ENCODE results near the gene PPP1R15A. TPM values are rescaled to one million over a fixed set of nuclear protein-coding genes. Genes with fewer than 3 reads are reported as not detected.

PPP1R15A gene
- total and polyA plus RNA-seq, 4 donors, result 5.6 to 52.5 (median 11.3) TPM

DNA sequence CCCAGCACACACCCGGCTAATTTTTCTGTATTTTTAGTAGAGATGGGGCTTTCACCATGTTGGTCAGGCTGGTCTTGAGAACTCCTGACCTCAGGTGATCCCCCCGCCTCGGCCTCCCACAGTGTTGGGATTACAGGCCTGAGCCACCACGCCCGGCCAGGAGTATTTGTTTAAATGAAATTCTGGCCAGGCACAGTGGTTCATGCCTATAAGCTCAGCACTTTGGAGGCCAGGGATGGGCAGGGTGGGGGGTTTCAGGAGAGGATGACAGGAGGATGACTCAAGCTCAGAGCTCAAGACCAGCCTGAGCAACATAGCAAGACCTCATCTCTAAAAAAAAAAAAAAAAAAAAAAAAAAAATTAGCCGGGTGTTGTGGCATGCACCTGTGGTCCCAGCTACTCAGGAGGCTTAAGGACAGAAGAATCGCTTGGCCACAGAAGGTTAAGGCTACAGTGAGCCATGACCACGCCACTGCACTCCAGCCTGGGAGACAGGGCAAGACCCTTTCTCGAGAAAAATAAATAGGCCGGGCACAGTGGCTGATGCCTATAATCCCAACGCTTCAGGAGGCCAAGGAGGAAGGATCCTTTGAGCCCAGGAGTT is 53.1 kb downstream of the PPP1R15A start:
- H3K27ac ChIP-seq (ENCODE audit: low read depth in 1 of 2, low read length in 2 of 2), result no peak overlapping the region
- 80% methylated on average over 11 of the region's 11 CpGs for WGBS
- no peak overlapping the region for H3K4me3 ChIP-seq (ENCODE audit: low read depth in 1 of 3, low read length in 3 of 3)

More for the DNA sequence above, 53.1 kb downstream of the PPP1R15A start:
- Histone ChIP-seq H3K4me1 (ENCODE audit: control insufficient read depth in 4 of 4, insufficient read depth in 4 of 4, low read length in 3 of 4) (no peaks in the 10 kb centered on the region), H3K9me3 (ENCODE audit: control insufficient read depth in 4 of 4, low read length in 3 of 4) (no peaks in the 10 kb centered on the region), H3K36me3 (ENCODE audit: control insufficient read depth in 4 of 4, insufficient read depth in 3 of 4, low read depth in 1 of 4, low read length in 3 of 4) (peaks cover 3 to 22% (median 16%) of the 10 kb centered on the region in 4 donors), H3K9ac (ENCODE audit: low read depth in 1 of 2, low read length in 2 of 2) (no peak overlapping the region), H3K27me3 (ENCODE audit: control insufficient read depth in 4 of 4, insufficient read depth in 4 of 4, low read length in 3 of 4) (no peaks in the 10 kb centered on the region)
- TF ChIP-seq HNF4G (IDR thresholded peaks at IDR 0.05) (no peak), RAD21 (IDR thresholded peaks at IDR 0.05) (no peak), SP1 (IDR thresholded peaks at IDR 0.05) (no peak), FOXA2 (IDR thresholded peaks at IDR 0.05) (no peak), HNF4A (conservative IDR thresholded peaks at IDR 0.05) (no peak), NR2F2 (IDR thresholded peaks at IDR 0.05) (no peak), RXRA (IDR thresholded peaks at IDR 0.05) (no peak), TAF1 (conservative IDR thresholded peaks at IDR 0.05) (no peak), JUND (IDR thresholded peaks at IDR 0.05) (no peak)
- TF ChIP-seq, protein P1, sequence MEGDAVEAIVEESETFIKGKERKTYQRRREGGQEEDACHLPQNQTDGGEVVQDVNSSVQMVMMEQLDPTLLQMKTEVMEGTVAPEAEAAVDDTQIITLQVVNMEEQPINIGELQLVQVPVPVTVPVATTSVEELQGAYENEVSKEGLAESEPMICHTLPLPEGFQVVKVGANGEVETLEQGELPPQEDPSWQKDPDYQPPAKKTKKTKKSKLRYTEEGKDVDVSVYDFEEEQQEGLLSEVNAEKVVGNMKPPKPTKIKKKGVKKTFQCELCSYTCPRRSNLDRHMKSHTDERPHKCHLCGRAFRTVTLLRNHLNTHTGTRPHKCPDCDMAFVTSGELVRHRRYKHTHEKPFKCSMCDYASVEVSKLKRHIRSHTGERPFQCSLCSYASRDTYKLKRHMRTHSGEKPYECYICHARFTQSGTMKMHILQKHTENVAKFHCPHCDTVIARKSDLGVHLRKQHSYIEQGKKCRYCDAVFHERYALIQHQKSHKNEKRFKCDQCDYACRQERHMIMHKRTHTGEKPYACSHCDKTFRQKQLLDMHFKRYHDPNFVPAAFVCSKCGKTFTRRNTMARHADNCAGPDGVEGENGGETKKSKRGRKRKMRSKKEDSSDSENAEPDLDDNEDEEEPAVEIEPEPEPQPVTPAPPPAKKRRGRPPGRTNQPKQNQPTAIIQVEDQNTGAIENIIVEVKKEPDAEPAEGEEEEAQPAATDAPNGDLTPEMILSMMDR (IDR thresholded peaks at IDR 0.05; ENCODE audit: low read depth, low read length, missing input control), result no peak
- TF ChIP-seq, protein P2, sequence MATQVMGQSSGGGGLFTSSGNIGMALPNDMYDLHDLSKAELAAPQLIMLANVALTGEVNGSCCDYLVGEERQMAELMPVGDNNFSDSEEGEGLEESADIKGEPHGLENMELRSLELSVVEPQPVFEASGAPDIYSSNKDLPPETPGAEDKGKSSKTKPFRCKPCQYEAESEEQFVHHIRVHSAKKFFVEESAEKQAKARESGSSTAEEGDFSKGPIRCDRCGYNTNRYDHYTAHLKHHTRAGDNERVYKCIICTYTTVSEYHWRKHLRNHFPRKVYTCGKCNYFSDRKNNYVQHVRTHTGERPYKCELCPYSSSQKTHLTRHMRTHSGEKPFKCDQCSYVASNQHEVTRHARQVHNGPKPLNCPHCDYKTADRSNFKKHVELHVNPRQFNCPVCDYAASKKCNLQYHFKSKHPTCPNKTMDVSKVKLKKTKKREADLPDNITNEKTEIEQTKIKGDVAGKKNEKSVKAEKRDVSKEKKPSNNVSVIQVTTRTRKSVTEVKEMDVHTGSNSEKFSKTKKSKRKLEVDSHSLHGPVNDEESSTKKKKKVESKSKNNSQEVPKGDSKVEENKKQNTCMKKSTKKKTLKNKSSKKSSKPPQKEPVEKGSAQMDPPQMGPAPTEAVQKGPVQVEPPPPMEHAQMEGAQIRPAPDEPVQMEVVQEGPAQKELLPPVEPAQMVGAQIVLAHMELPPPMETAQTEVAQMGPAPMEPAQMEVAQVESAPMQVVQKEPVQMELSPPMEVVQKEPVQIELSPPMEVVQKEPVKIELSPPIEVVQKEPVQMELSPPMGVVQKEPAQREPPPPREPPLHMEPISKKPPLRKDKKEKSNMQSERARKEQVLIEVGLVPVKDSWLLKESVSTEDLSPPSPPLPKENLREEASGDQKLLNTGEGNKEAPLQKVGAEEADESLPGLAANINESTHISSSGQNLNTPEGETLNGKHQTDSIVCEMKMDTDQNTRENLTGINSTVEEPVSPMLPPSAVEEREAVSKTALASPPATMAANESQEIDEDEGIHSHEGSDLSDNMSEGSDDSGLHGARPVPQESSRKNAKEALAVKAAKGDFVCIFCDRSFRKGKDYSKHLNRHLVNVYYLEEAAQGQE (IDR thresholded peaks at IDR 0.05), result no peak
- TF ChIP-seq, protein P3, sequence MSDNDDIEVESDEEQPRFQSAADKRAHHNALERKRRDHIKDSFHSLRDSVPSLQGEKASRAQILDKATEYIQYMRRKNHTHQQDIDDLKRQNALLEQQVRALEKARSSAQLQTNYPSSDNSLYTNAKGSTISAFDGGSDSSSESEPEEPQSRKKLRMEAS (IDR thresholded peaks at IDR 0.05), result no peak
- TF ChIP-seq, protein P4, sequence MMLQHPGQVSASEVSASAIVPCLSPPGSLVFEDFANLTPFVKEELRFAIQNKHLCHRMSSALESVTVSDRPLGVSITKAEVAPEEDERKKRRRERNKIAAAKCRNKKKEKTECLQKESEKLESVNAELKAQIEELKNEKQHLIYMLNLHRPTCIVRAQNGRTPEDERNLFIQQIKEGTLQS (IDR thresholded peaks at IDR 0.05), result no peak
- no peak for DNase-seq (ENCODE audit: low spot score)

Other genes starting within 250 kb of the PPP1R15A start
Only the 30 nearest of the 32 such genes appear.
- 1 to 10 TPM; 2.3 to 4.5 TPM for gene DBP, start 235.0 kb upstream of the PPP1R15A start, total RNA-seq
- 1 to 10 TPM; 1.2 to 1.3 TPM for gene DBP, start 235.0 kb upstream of the PPP1R15A start, polyA plus RNA-seq
- gene CA11, start 226.2 kb upstream of the PPP1R15A start, total RNA-seq, result under 1 TPM; 0.09 to 0.33 TPM
- gene CA11, start 226.2 kb upstream of the PPP1R15A start, polyA plus RNA-seq, result 1 to 10 TPM in 1 of 2 donors, under 1 TPM in 1; 0.35 to 1.1 TPM
- under 1 TPM in 1 of 2 donors, not detected in 1; 0.08 TPM for gene NTN5, start 199.4 kb upstream of the PPP1R15A start, total RNA-seq
- under 1 TPM in 1 of 2 donors, not detected in 1; 0.09 TPM for gene NTN5, start 199.4 kb upstream of the PPP1R15A start, polyA plus RNA-seq
- under 1 TPM in 1 of 2 donors, not detected in 1; 0.05 TPM for gene FUT2, start 176.4 kb upstream of the PPP1R15A start, total RNA-seq
- gene FUT2, start 176.4 kb upstream of the PPP1R15A start, polyA plus RNA-seq, result under 1 TPM; 0.02 to 0.38 TPM
- under 1 TPM; 0.08 to 0.09 TPM for gene MAMSTR, start 152.7 kb upstream of the PPP1R15A start, total RNA-seq
- gene MAMSTR, start 152.7 kb upstream of the PPP1R15A start, polyA plus RNA-seq, result under 1 TPM; 0.07 to 0.31 TPM
- 1 to 10 TPM; 4.8 to 5.4 TPM for gene RASIP1, start 131.8 kb upstream of the PPP1R15A start, total RNA-seq
- gene RASIP1, start 131.8 kb upstream of the PPP1R15A start, polyA plus RNA-seq, result 1 to 10 TPM; 1.8 to 4.3 TPM
- gene IZUMO1, start 125.5 kb upstream of the PPP1R15A start, total RNA-seq, result under 1 TPM; 0.33 to 0.47 TPM
- gene IZUMO1, start 125.5 kb upstream of the PPP1R15A start, polyA plus RNA-seq, result not detected
- gene FUT1, start 119.8 kb upstream of the PPP1R15A start, total RNA-seq, result 1 to 10 TPM; 1.3 to 6.8 TPM
- gene FUT1, start 119.8 kb upstream of the PPP1R15A start, polyA plus RNA-seq, result under 1 TPM; 0.48 to 0.72 TPM
- gene FGF21, start 116.9 kb upstream of the PPP1R15A start, total RNA-seq, result 1 to 10 TPM in 1 of 2 donors, not detected in 1; 5.5 TPM
- 10 to 100 TPM in 1 of 2 donors, 1 to 10 TPM in 1; 6.5 to 18.5 TPM for gene FGF21, start 116.9 kb upstream of the PPP1R15A start, polyA plus RNA-seq
- gene BCAT2, start 61.4 kb upstream of the PPP1R15A start, total RNA-seq, result 1 to 10 TPM; 8.9 to 9.2 TPM
- 10 to 100 TPM in 1 of 2 donors, 1 to 10 TPM in 1; 7.8 to 35.8 TPM for gene BCAT2, start 61.4 kb upstream of the PPP1R15A start, polyA plus RNA-seq
- 10 to 100 TPM in 1 of 2 donors, 1 to 10 TPM in 1; 3.7 to 11.2 TPM for gene HSD17B14, start 35.9 kb upstream of the PPP1R15A start, total RNA-seq
- 10 to 100 TPM in 1 of 2 donors, 1 to 10 TPM in 1; 4.9 to 12.6 TPM for gene HSD17B14, start 35.9 kb upstream of the PPP1R15A start, polyA plus RNA-seq
- gene PLEKHA4, start 3.8 kb upstream of the PPP1R15A start, total RNA-seq, result 1 to 10 TPM; 4.4 to 7.3 TPM
- gene PLEKHA4, start 3.8 kb upstream of the PPP1R15A start, polyA plus RNA-seq, result 10 to 100 TPM in 1 of 2 donors, 1 to 10 TPM in 1; 5.3 to 17.2 TPM
- under 1 TPM in 1 of 2 donors, not detected in 1; 0.05 TPM for gene TULP2, start 26.3 kb downstream of the PPP1R15A start, total RNA-seq
- under 1 TPM; 0.03 to 0.19 TPM for gene TULP2, start 26.3 kb downstream of the PPP1R15A start, polyA plus RNA-seq
- 100 to 1,000 TPM; 196 to 280 TPM for gene NUCB1, start 27.9 kb downstream of the PPP1R15A start, total RNA-seq
- gene NUCB1, start 27.9 kb downstream of the PPP1R15A start, polyA plus RNA-seq, result 100 to 1,000 TPM; 186 to 775 TPM
- gene DHDH, start 61.3 kb downstream of the PPP1R15A start, total RNA-seq, result 1 to 10 TPM in 1 of 2 donors, not detected in 1; 1.3 TPM
- under 1 TPM in 1 of 2 donors, not detected in 1; 0.16 TPM for gene DHDH, start 61.3 kb downstream of the PPP1R15A start, polyA plus RNA-seq
- 10 to 100 TPM; 10.8 to 18.7 TPM for gene BAX, start 82.5 kb downstream of the PPP1R15A start, total RNA-seq
- 10 to 100 TPM; 10.5 to 27.0 TPM for gene BAX, start 82.5 kb downstream of the PPP1R15A start, polyA plus RNA-seq
- 1,000 to 10,000 TPM; 2,528 to 9,360 TPM for gene FTL, start 92.9 kb downstream of the PPP1R15A start, total RNA-seq
- over 10,000 TPM; 15,042 to 16,395 TPM for gene FTL, start 92.9 kb downstream of the PPP1R15A start, polyA plus RNA-seq
- gene GYS1, start 120.9 kb downstream of the PPP1R15A start, total RNA-seq, result 1 to 10 TPM; 8.4 to 8.7 TPM
- gene GYS1, start 120.9 kb downstream of the PPP1R15A start, polyA plus RNA-seq, result 1 to 10 TPM; 2.6 to 4.2 TPM
- 10 to 100 TPM; 52.5 to 80.1 TPM for gene RUVBL2, start 121.5 kb downstream of the PPP1R15A start, total RNA-seq
- 10 to 100 TPM; 29.6 to 46.7 TPM for gene RUVBL2, start 121.5 kb downstream of the PPP1R15A start, polyA plus RNA-seq
- gene LHB, start 144.7 kb downstream of the PPP1R15A start, total RNA-seq, result not detected
- gene LHB, start 144.7 kb downstream of the PPP1R15A start, polyA plus RNA-seq, result not detected
- gene CGB3, start 151.9 kb downstream of the PPP1R15A start, total RNA-seq, result not detected
- not detected for gene CGB3, start 151.9 kb downstream of the PPP1R15A start, polyA plus RNA-seq
- not detected for gene CGB2, start 159.5 kb downstream of the PPP1R15A start, total RNA-seq
- not detected for gene CGB2, start 159.5 kb downstream of the PPP1R15A start, polyA plus RNA-seq
- not detected for gene CGB1, start 164.5 kb downstream of the PPP1R15A start, total RNA-seq
- not detected for gene CGB1, start 164.5 kb downstream of the PPP1R15A start, polyA plus RNA-seq
- gene CGB5, start 171.4 kb downstream of the PPP1R15A start, total RNA-seq, result not detected
- not detected for gene CGB5, start 171.4 kb downstream of the PPP1R15A start, polyA plus RNA-seq
- not detected for gene CGB8, start 176.7 kb downstream of the PPP1R15A start, total RNA-seq
- not detected for gene CGB8, start 176.7 kb downstream of the PPP1R15A start, polyA plus RNA-seq
- not detected for gene CGB7, start 185.3 kb downstream of the PPP1R15A start, total RNA-seq
- gene CGB7, start 185.3 kb downstream of the PPP1R15A start, polyA plus RNA-seq, result not detected
- gene NTF4, start 192.4 kb downstream of the PPP1R15A start, total RNA-seq, result not detected
- not detected for gene NTF4, start 192.4 kb downstream of the PPP1R15A start, polyA plus RNA-seq
- gene KCNA7, start 200.3 kb downstream of the PPP1R15A start, total RNA-seq, result not detected
- gene KCNA7, start 200.3 kb downstream of the PPP1R15A start, polyA plus RNA-seq, result not detected
- gene SNRNP70, start 213.0 kb downstream of the PPP1R15A start, total RNA-seq, result 100 to 1,000 TPM; 118 to 166 TPM
- gene SNRNP70, start 213.0 kb downstream of the PPP1R15A start, polyA plus RNA-seq, result 10 to 100 TPM; 34.2 to 71.6 TPM
- 1 to 10 TPM; 2.2 to 3.8 TPM for gene LIN7B, start 241.9 kb downstream of the PPP1R15A start, total RNA-seq
- 1 to 10 TPM; 2.7 to 3.0 TPM for gene LIN7B, start 241.9 kb downstream of the PPP1R15A start, polyA plus RNA-seq

All from liver (tissue), 9 donors.